Tibial nerve (tissue), 4 donors: ENCODE data around the gene PSMB3.
A peak's percentile ranks its signal among the peaks of the same experiment; 100 is the strongest.
"Not testable (repeated sequence)": the region's sequence is repeated elsewhere in the genome, so short reads cannot be mapped to it uniquely, and the experiment has no call there.

Experiments used
- CTCF ChIP-seq, 5 experiments: fragments of 200-600 bp in 3 of 5; fragments of 450-650 bp in 2 of 5; sonication (generic) in 3 of 5; IDR thresholded peaks; one replicate each; pipeline ENCODE4 v1.5.1; 2016 to 2019; ENCODE audit warnings: antibody characterized with exemption in 5 of 5, mild to moderate bottlenecking in 3 of 5, moderate library complexity in 2 of 5
- EP300 ChIP-seq, 2 donors: sonication (generic); formaldehyde crosslinking; IDR thresholded peaks; one replicate each; pipeline ENCODE4 v1.6.1; 2017; ENCODE audit warnings: antibody characterized with exemption in 2 of 2, mild to moderate bottlenecking in 1 of 2
- POLR2A ChIP-seq, 2 donors: fragments of 450-650 bp; IDR thresholded peaks; one replicate each; pipeline ENCODE4 v1.6.1; 2017; ENCODE audit warnings: antibody characterized with exemption in 2 of 2, mild to moderate bottlenecking in 2 of 2, moderate library complexity in 2 of 2

DNA sequence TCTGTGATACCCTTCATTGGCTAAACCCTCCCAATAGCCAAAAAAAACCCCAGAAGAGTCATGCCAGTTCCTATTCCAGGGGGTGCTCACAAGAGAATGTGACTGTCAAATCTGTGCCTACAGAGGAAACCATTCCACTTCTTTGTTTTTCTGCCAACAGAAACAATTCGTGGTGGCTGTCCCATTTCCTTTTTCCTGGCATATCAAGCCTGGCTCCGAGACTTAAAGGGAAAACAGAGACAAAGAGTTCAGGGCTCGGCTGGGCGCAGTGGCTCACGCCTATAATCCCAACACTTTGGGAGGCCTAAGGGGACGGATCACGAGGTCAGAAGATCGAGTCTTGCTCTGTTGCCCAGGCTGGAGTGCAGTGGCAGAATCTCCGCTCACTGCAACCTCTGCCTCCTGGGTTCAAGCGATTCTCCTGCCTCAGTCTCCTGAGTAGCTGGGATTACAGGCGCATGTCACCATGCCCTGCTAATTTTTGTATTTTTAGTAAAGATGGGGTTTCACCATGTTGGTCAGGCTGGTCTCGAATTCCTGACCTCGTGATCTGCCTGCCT, 37.7 kb downstream of the PSMB3 start:
- not testable (repeated sequence) for TF ChIP-seq CTCF, POLR2A (IDR thresholded peaks at IDR 0.05)
- peak in 1 of 2 donors; percentile 15 for TF ChIP-seq EP300 (IDR thresholded peaks at IDR 0.05)
